Osteocyte (in vitro differentiated cells): ENCODE measurements around the gene CLASP1. TPM values are rescaled to one million over a fixed set of nuclear protein-coding genes. Genes with fewer than 3 reads are reported as not detected.
"Not testable (repeated sequence)": the region's sequence is repeated elsewhere in the genome, so short reads cannot be mapped to it uniquely, and the experiment has no call there.

Experiments
- DNase-seq: peaks from one replicate; pipeline ENCODE4 v3.0.0; 2021; ENCODE audit warnings: mixed read lengths; ENCODE audit not compliant: unreplicated experiment; ENCODE audit errors: extremely low spot score
- H3K27ac Mint-ChIP-seq: one replicate; pipeline ENCODE4 v1.8.0; 2021; ENCODE audit warnings: mild to moderate bottlenecking, mixed read lengths; ENCODE audit not compliant: unreplicated experiment
- H3K27me3 Mint-ChIP-seq: one replicate; pipeline ENCODE4 v1.8.0; 2021; ENCODE audit warnings: mixed read lengths; ENCODE audit not compliant: unreplicated experiment
- H3K36me3 Mint-ChIP-seq: one replicate; pipeline ENCODE4 v1.8.0; 2021; ENCODE audit warnings: mixed read lengths; ENCODE audit not compliant: unreplicated experiment
- H3K4me1 Mint-ChIP-seq: one replicate; pipeline ENCODE4 v1.8.0; 2021; ENCODE audit warnings: mixed read lengths; ENCODE audit not compliant: unreplicated experiment
- H3K4me3 Mint-ChIP-seq: one replicate; pipeline ENCODE4 v1.8.0; 2021; ENCODE audit warnings: mild to moderate bottlenecking, moderate library complexity, mixed read lengths; ENCODE audit not compliant: unreplicated experiment
- H3K9me3 Mint-ChIP-seq: one replicate; pipeline ENCODE4 v1.8.0; 2021; ENCODE audit warnings: mixed read lengths; ENCODE audit not compliant: unreplicated experiment
- CTCF ChIP-seq: fragments of 200-600 bp; sonication (generic); IDR thresholded peaks from 2 replicates; pipeline ENCODE4 v1.5.0; 2021; ENCODE audit warnings: antibody characterized with exemption, mild to moderate bottlenecking, moderate library complexity
- total RNA-seq: library from RNA; stranded (reverse); gene quantifications from 2 replicates; pipeline ENCODE4 v1.2.1, GENCODE V29; 2021

Gene CLASP1
- total RNA-seq, 1 donor from 2014 or later, result 59.9 TPM

- no peaks in the 10 kb centered on the region for H3K27me3 Mint-ChIP-seq
- no peak overlapping the region for H3K4me3 Mint-ChIP-seq
- H3K27ac Mint-ChIP-seq, result no peak overlapping the region
- no peak for TF ChIP-seq CTCF
- H3K36me3 Mint-ChIP-seq, result no peaks in the 10 kb centered on the region
- H3K4me1 Mint-ChIP-seq, result peaks cover 4% of the 10 kb centered on the region
- no peaks in the 10 kb centered on the region for H3K9me3 Mint-ChIP-seq
- DNase-seq, result no peak
Observed at GRCh38 chr2:121555008-121555407, 94.3 kb downstream of the CLASP1 start.

DNA sequence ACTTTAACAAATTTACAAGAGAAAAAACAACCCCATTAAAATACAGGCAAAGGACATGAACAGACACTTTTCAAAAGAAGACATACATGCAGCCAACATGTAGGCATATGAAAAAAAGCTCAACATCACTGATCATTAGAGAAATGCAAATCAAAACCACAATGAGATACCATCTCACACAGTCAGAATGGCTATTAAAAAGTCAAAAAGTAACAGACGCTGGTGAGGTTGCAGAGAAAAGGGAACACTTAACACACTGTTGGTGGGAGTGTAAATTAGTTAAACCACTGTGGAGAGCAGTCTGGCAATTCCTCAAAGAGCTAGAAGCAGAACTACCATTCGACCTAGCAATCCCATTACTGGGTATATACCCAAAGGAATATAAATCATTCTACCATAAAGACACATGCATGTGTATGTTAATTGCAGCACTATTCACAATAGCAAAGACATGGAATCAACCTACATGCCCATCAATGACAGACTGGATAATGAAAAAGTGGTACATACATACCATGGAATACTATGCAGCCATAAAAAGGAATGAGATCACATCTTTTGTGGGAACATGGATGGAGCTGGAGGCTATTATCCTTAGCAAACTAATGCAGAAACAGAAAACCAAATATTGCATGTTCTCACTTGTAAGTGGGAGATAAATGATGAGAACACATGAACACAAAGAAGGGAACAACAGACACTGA, 96.6 kb downstream of the CLASP1 start:
- not testable (repeated sequence) for H3K27me3 Mint-ChIP-seq, H3K4me3 Mint-ChIP-seq, H3K36me3 Mint-ChIP-seq, H3K4me1 Mint-ChIP-seq, DNase-seq, H3K27ac Mint-ChIP-seq
- H3K9me3 Mint-ChIP-seq, result peaks cover 17% of the 10 kb centered on the region

DNA sequence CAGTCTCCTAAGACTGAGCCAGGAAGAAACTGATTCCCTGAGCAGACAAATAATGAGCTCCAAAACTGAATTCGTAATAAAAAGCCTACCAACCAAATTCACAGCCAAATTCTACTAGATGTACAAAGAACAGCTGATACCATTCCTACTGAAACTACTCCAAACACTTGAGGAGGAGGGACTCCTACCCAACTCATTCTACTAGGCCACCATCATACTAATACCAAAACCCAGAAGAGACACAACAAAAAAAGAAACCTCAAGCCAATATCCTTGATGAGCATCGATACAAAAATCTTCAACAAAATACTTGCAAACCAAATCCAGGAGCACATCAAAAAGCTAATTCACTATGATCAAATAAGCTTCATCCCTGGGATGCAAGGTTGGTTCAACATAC, 98.6 kb downstream of the CLASP1 start:
- Mint-ChIP-seq H3K36me3 (peaks cover 8% of the 10 kb centered on the region), H3K27ac (no peak overlapping the region), H3K4me1 (no peaks in the 10 kb centered on the region), H3K27me3 (no peaks in the 10 kb centered on the region), H3K4me3 (no peak overlapping the region), H3K9me3 (peaks cover 17% of the 10 kb centered on the region)
- TF ChIP-seq CTCF, result no peak
- no peak for DNase-seq

DNA sequence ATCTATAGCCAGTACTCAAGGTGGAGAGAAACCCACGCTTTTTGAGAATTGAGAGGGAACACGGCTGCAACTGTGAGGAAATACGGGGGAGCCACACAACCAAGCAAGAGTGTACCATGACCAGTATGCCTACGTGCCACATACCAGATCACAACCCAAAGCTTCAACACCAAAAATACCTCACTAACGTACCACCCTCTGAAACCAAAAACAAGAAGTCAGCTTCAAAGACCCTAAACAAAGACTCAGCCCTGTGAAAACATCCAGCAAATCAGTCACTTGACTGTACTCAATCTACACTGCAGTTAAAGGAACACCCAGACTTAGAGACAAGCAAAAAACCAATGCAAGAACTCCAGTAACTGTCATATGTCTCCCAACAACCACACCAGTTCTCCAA, 101.6 kb downstream of the CLASP1 start:
- H3K4me3 Mint-ChIP-seq, result no peak overlapping the region
- H3K4me1 Mint-ChIP-seq, result no peaks in the 10 kb centered on the region
- H3K27me3 Mint-ChIP-seq, result no peaks in the 10 kb centered on the region
- peaks cover 17% of the 10 kb centered on the region for H3K9me3 Mint-ChIP-seq
- DNase-seq, result no peak
- no peak for TF ChIP-seq CTCF
- peaks cover 8% of the 10 kb centered on the region for H3K36me3 Mint-ChIP-seq
- no peak overlapping the region for H3K27ac Mint-ChIP-seq

DNA sequence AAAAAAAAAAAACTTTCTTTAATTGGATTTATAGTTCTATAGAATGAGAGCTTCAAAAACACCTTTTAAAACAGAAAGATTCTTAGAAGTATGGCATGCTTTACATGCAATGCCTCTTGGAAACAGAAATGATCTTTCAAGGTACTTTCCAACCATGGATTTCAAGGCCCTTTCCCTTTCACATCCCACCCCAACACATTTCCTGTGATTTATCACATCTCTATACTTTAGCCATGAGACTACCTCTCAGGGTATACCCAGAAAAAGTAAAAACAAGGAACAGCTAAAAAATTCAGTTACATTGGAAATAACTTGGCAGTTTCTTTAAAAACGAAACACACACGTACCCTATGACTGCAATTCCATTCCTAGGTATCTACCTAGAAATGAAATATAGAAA, 103.3 kb downstream of the CLASP1 start:
- Mint-ChIP-seq H3K27ac (no peak overlapping the region), H3K4me1 (no peaks in the 10 kb centered on the region), H3K36me3 (peaks cover 8% of the 10 kb centered on the region), H3K9me3 (peaks cover 17% of the 10 kb centered on the region), H3K4me3 (no peak overlapping the region), H3K27me3 (no peaks in the 10 kb centered on the region)
- no peak for TF ChIP-seq CTCF
- no peak for DNase-seq
